ENCODE results near the gene MAP6.

MAP6 gene

DNA sequence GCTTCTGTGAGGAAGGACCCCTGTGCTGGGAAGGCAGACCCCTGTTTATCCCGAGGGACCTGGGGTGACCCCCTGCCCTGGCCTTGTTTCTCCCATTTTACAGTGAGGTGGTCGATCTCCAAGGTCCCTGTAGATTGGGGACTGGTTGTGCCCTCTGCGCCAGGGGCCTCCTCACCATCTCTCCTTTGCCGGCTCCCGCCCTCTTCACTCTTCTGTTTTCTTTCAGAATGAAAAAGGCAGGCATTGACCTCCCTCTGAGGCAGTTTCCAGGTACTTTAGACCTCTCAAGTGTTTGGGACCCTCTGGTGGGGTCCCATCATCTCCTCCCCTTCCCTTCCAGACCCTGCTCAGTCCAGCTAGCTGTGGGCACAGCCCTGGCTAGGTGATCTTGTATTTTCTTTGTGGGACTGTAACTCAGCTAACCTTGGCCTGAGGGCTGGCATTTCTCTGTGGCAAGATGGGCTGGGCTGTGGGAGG is 105.3 kb downstream of the MAP6 start:
- Histone ChIP-seq H3K79me1 (ENCODE audit: low read length) (peaks cover 33% of the 10 kb centered on the region), H3K79me2 (ENCODE audit: control insufficient read depth, insufficient read depth, low read length, poor library complexity) (peaks cover 44% of the 10 kb centered on the region), H2AFZ (ENCODE audit: insufficient read depth, low read length, poor library complexity) (peak overlapping the region; percentile 64), H2AK5ac (ENCODE audit: low read length) (peak overlapping the region; percentile 96), H3K9ac (ENCODE audit: low read length) (peak overlapping the region; percentile 82), H4K91ac (ENCODE audit: low read depth, low read length) (peak overlapping the region; percentile 99), H2BK5ac (ENCODE audit: low read depth, low read length, poor library complexity) (peak overlapping the region; percentile 81), H3K36me3 (ENCODE audit: control insufficient read depth in 1 of 2, insufficient read depth in 2 of 2, low read length in 2 of 2) (peaks cover 31 to 41% of the 10 kb centered on the region in 2 experiments), H3K4ac (ENCODE audit: low read depth, low read length) (peak overlapping the region; percentile 98), H3K23ac (ENCODE audit: low read length) (no peak overlapping the region), H3K4me2 (ENCODE audit: low read length) (peak overlapping the region; percentile 76), H3K14ac (ENCODE audit: low read length) (peak overlapping the region; percentile 84), H3K4me1 (ENCODE audit: control insufficient read depth in 1 of 2, insufficient read depth in 2 of 2, low read length in 2 of 2) (peaks cover 42 to 51% of the 10 kb centered on the region in 2 experiments), H3K27ac (ENCODE audit: low read depth, low read length) (peak overlapping the region; percentile 95), H3K18ac (ENCODE audit: low read length) (peak overlapping the region; percentile 26), H4K8ac (ENCODE audit: low read depth, low read length) (peak overlapping the region; percentile 78), H2BK12ac (ENCODE audit: low read length) (peak overlapping the region; percentile 10), H4K12ac (ENCODE audit: low read depth, low read length) (peak overlapping the region; percentile 86), H3K27me3 (ENCODE audit: insufficient read depth, low read length) (no peaks in the 10 kb centered on the region), H3K4me3 (ENCODE audit: low read depth, low read length) (peak overlapping the region; percentile 91), H2BK120ac (ENCODE audit: insufficient read depth, low read length, poor library complexity) (peak overlapping the region; percentile 78), H3K9me3 (ENCODE audit: insufficient read depth, low read depth, low read length) (peaks cover 4% of the 10 kb centered on the region)
- peak in 1 of 2 donors; percentile 77 for DNase-seq
- no CpG with 5 or more reads among the region's 5 CpGs for WGBS (ENCODE audit: extremely low coverage, insufficient coverage, insufficient read length)

DNA sequence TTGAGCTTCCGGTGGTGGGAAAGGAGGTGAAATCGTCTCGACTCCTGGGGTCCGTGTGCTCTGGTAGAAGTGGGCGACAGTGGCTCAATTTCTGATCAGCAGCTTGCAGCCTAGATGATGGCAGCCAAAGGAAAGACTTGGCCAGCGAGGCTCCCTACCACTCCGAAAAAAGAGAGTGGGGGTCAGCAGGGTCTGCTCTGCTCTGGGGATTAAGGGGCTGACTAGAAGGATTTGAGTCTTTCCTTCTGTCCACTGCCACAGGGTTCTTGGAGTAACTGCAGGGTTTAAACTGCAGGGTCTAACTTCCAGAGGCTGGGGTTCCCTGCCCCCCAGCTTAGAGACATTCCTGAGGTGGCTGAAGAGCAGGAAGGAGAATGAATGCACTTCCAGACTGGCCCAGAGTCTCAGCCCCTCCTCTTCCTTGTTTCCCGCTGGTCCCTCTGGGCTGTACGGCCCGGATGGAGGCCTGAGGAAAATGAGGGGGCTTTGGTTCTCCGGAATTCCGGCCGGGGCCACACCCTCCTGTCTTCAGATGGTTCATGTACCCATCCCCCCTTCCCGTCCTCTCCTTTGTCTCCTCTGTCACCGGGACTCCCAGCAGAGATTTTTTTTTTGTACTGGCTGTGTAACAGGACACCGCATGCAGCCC is 105.9 kb downstream of the MAP6 start:
- Histone ChIP-seq H3K27me3 (ENCODE audit: insufficient read depth, low read length) (no peaks in the 10 kb centered on the region), H2BK5ac (ENCODE audit: low read depth, low read length, poor library complexity) (peak overlapping the region; percentile 81), H3K79me2 (ENCODE audit: control insufficient read depth, insufficient read depth, low read length, poor library complexity) (peaks cover 44% of the 10 kb centered on the region), H4K91ac (ENCODE audit: low read depth, low read length) (peak overlapping the region; percentile 99), H3K9me3 (ENCODE audit: insufficient read depth, low read depth, low read length) (peaks cover 4% of the 10 kb centered on the region), H2AK5ac (ENCODE audit: low read length) (peak overlapping the region; percentile 96), H3K14ac (ENCODE audit: low read length) (peak overlapping the region; percentile 84), H3K79me1 (ENCODE audit: low read length) (peaks cover 33% of the 10 kb centered on the region), H3K4me1 (ENCODE audit: control insufficient read depth in 1 of 2, insufficient read depth in 2 of 2, low read length in 2 of 2) (peaks cover 43 to 54% of the 10 kb centered on the region in 2 experiments), H3K36me3 (ENCODE audit: control insufficient read depth in 1 of 2, insufficient read depth in 2 of 2, low read length in 2 of 2) (peaks cover 25 to 35% of the 10 kb centered on the region in 2 experiments), H3K23ac (ENCODE audit: low read length) (no peak overlapping the region), H2BK120ac (ENCODE audit: insufficient read depth, low read length, poor library complexity) (peak overlapping the region; percentile 78), H3K4me3 (ENCODE audit: low read depth, low read length) (peak overlapping the region; percentile 91), H3K4ac (ENCODE audit: low read depth, low read length) (peak overlapping the region; percentile 98), H3K9ac (ENCODE audit: low read length) (peak overlapping the region; percentile 82), H3K18ac (ENCODE audit: low read length) (peak overlapping the region; percentile 71), H3K27ac (ENCODE audit: low read depth, low read length) (peak overlapping the region; percentile 95), H4K12ac (ENCODE audit: low read depth, low read length) (peak overlapping the region; percentile 86), H2AFZ (ENCODE audit: insufficient read depth, low read length, poor library complexity) (peak overlapping the region; percentile 40), H3K4me2 (ENCODE audit: low read length) (peak overlapping the region; percentile 76), H2BK12ac (ENCODE audit: low read length) (no peak overlapping the region), H4K8ac (ENCODE audit: low read depth, low read length) (peak overlapping the region; percentile 78)
- WGBS (ENCODE audit: extremely low coverage, insufficient coverage, insufficient read length), result no CpG with 5 or more reads among the region's 16 CpGs
- peak; percentile 45 to 65 for DNase-seq

DNA sequence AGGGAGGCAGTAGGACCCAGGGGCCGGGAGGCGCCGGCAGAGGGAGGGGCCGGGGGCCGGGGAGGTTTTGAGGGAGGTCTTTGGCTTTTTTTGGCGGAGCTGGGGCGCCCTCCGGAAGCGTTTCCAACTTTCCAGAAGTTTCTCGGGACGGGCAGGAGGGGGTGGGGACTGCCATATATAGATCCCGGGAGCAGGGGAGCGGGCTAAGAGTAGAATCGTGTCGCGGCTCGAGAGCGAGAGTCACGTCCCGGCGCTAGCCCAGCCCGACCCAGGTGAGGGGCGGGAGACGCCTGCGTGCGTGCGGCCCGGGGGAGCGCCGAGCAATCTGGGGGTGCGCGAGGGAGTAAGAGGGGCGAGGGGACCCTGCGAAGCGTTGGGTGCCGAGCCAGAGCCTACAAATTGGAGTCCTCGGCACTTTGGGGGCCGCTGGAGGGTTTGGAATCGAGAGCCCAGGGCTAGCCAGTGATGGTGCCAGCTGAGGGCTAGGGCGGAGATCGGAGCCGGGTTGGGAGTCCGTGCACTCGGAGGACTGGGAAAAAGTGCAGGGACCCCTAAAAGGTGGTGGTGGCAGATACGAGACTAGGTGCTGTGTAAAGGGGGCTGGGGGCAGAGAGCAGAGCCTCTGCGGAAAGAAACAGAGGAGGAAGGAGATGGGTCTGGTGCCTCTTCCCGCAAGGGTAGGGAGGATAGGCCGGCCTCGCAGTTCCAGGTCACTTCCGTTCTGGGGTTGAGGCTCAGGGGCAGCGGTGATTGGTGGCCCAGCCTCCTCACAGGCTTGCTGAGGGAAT is 106.6 kb downstream of the MAP6 start, which contains the start of gene SERPINH1:
Gene SERPINH1 (plus strand): TSS at position 206 of the 788 bp plus-strand sequence. CDS start 4,097 bp downstream, outside the sequence.
- H3K36me3 ChIP-seq (ENCODE audit: control insufficient read depth in 1 of 2, insufficient read depth in 2 of 2, low read length in 2 of 2), result peaks cover 19 to 28% of the 10 kb centered on the region in 2 experiments
- peak within 1 kb of the TSS; percentile 96 for H2BK5ac ChIP-seq (ENCODE audit: low read depth, low read length, poor library complexity)
- H3K9ac ChIP-seq (ENCODE audit: low read length), result peak within 1 kb of the TSS; percentile 97
- H2BK12ac ChIP-seq (ENCODE audit: low read length), result peak within 1 kb of the TSS; percentile 70
- peak within 1 kb of the TSS; percentile 98 for H3K18ac ChIP-seq (ENCODE audit: low read length)
- peak within 1 kb of the TSS; percentile 71 for H2AK5ac ChIP-seq (ENCODE audit: low read length)
- peaks cover 4% of the 10 kb centered on the region for H3K9me3 ChIP-seq (ENCODE audit: insufficient read depth, low read depth, low read length)
- peak within 1 kb of the TSS; percentile 99 for H4K91ac ChIP-seq (ENCODE audit: low read depth, low read length)
- no peak within 1 kb of the TSS for H3K23ac ChIP-seq (ENCODE audit: low read length)
- H3K27me3 ChIP-seq (ENCODE audit: insufficient read depth, low read length), result no peaks in the 10 kb centered on the region
- peak within 1 kb of the TSS; percentile 91 for H3K4me3 ChIP-seq (ENCODE audit: low read depth, low read length)
- H3K4ac ChIP-seq (ENCODE audit: low read depth, low read length), result peak within 1 kb of the TSS; percentile 98
- H3K4me1 ChIP-seq (ENCODE audit: control insufficient read depth in 1 of 2, insufficient read depth in 2 of 2, low read length in 2 of 2), result peaks cover 45 to 54% of the 10 kb centered on the region in 2 experiments
- DNase-seq, result peak; percentile 69 to 82
- WGBS (ENCODE audit: extremely low coverage, insufficient coverage, insufficient read length), result no CpG with 5 or more reads among the region's 51 CpGs
- H3K4me2 ChIP-seq (ENCODE audit: low read length), result peak within 1 kb of the TSS; percentile 76
- H3K79me1 ChIP-seq (ENCODE audit: low read length), result peaks cover 33% of the 10 kb centered on the region
- H2BK120ac ChIP-seq (ENCODE audit: insufficient read depth, low read length, poor library complexity), result peak within 1 kb of the TSS; percentile 90
- peak within 1 kb of the TSS; percentile 98 for H4K12ac ChIP-seq (ENCODE audit: low read depth, low read length)
- H3K14ac ChIP-seq (ENCODE audit: low read length), result peak within 1 kb of the TSS; percentile 99
- peak within 1 kb of the TSS; percentile 97 for H4K8ac ChIP-seq (ENCODE audit: low read depth, low read length)
- H2AFZ ChIP-seq (ENCODE audit: insufficient read depth, low read length, poor library complexity), result peak within 1 kb of the TSS; percentile 81
- H3K27ac ChIP-seq (ENCODE audit: low read depth, low read length), result peak within 1 kb of the TSS; percentile 95
- peaks cover 44% of the 10 kb centered on the region for H3K79me2 ChIP-seq (ENCODE audit: control insufficient read depth, insufficient read depth, low read length, poor library complexity)

DNA sequence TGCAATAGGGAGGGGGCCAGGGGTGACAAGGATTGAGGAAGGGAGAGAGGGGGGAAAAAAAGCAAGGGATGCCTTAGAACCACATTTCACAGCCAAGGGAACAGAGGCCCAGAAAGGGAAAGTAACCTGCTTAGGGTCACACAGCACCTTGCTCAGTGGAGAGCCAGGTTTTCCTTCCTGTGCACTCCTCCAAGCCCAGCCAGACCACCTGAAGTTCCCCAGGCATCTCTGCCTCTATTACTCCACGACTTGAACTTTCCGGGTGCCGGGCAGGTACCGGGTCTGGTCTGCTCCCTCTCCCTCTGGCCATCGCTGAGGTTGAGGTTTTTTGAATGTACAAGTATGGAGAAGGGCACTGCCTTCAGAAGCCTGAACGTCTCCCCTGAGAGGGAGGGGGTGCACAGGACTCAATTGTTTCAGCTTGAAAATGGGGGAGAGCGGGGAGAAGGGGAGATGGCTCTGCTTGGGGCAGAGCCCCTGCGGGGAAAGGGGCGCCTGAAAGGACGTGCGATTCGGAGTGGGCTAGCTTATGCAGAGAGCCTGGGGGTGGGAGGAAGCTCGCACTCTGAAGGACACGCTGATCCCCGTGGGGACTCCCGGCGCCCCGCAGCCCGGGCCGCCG is 107.3 kb downstream of the MAP6 start:
- WGBS (ENCODE audit: extremely low coverage, insufficient coverage, insufficient read length), result no CpG with 5 or more reads among the region's 21 CpGs
- H3K14ac ChIP-seq (ENCODE audit: low read length), result peak overlapping the region; percentile 77
- H2BK12ac ChIP-seq (ENCODE audit: low read length), result peak overlapping the region; percentile 70
- peaks cover 13 to 21% of the 10 kb centered on the region in 2 experiments for H3K36me3 ChIP-seq (ENCODE audit: control insufficient read depth in 1 of 2, insufficient read depth in 2 of 2, low read length in 2 of 2)
- H4K12ac ChIP-seq (ENCODE audit: low read depth, low read length), result peak overlapping the region; percentile 92
- H2AFZ ChIP-seq (ENCODE audit: insufficient read depth, low read length, poor library complexity), result peak overlapping the region; percentile 81
- DNase-seq, result no peak
- peaks cover 45 to 52% of the 10 kb centered on the region in 2 experiments for H3K4me1 ChIP-seq (ENCODE audit: control insufficient read depth in 1 of 2, insufficient read depth in 2 of 2, low read length in 2 of 2)
- peak overlapping the region; percentile 70 for H3K4ac ChIP-seq (ENCODE audit: low read depth, low read length)
- H3K4me2 ChIP-seq (ENCODE audit: low read length), result peak overlapping the region; percentile 76
- peak overlapping the region; percentile 96 for H4K91ac ChIP-seq (ENCODE audit: low read depth, low read length)
- peaks cover 2% of the 10 kb centered on the region for H3K9me3 ChIP-seq (ENCODE audit: insufficient read depth, low read depth, low read length)
- peak overlapping the region; percentile 47 for H3K27ac ChIP-seq (ENCODE audit: low read depth, low read length)
- H2BK5ac ChIP-seq (ENCODE audit: low read depth, low read length, poor library complexity), result peak overlapping the region; percentile 74
- peak overlapping the region; percentile 97 for H4K8ac ChIP-seq (ENCODE audit: low read depth, low read length)
- H3K27me3 ChIP-seq (ENCODE audit: insufficient read depth, low read length), result no peaks in the 10 kb centered on the region
- H3K23ac ChIP-seq (ENCODE audit: low read length), result no peak overlapping the region
- peak overlapping the region; percentile 84 for H3K18ac ChIP-seq (ENCODE audit: low read length)
- peaks cover 33% of the 10 kb centered on the region for H3K79me1 ChIP-seq (ENCODE audit: low read length)
- H3K9ac ChIP-seq (ENCODE audit: low read length), result peak overlapping the region; percentile 18
- H2AK5ac ChIP-seq (ENCODE audit: low read length), result peak overlapping the region; percentile 55
- peaks cover 40% of the 10 kb centered on the region for H3K79me2 ChIP-seq (ENCODE audit: control insufficient read depth, insufficient read depth, low read length, poor library complexity)
- peak overlapping the region; percentile 87 for H2BK120ac ChIP-seq (ENCODE audit: insufficient read depth, low read length, poor library complexity)
- peak overlapping the region; percentile 51 for H3K4me3 ChIP-seq (ENCODE audit: low read depth, low read length)

All from trophoblast cell (in vitro differentiated cells and primary cell).